ENCODE measurements around the gene B3GNT4. TPM values are rescaled to one million over a fixed set of nuclear protein-coding genes. Genes with fewer than 3 reads are reported as not detected.

The B3GNT4 gene
- total and polyA plus RNA-seq, 2 of the 8 experiments (the other 6 are each of a cell fraction or from before 2014, with no cell fraction given) = 1.1 to 1.4 TPM

- Histone ChIP-seq H3K4me3 (ENCODE audit: extremely low read depth in 1 of 4, insufficient read depth in 2 of 4, low read depth in 3 of 4, low read length in 4 of 4) (no peak overlapping the region), H2BK15ac (ENCODE audit: low read length) (no peak overlapping the region), H2BK5ac (ENCODE audit: low read depth, low read length) (no peak overlapping the region), H3K4me1 (replicated peaks in 1 of 4; ENCODE audit: control insufficient read depth in 3 of 4, insufficient read depth in 4 of 4, low read length in 3 of 4) (no peaks in the 10 kb centered on the region), H3K23me2 (ENCODE audit: low read depth, low read length) (no peaks in the 10 kb centered on the region), H3K36me3 (ENCODE audit: control insufficient read depth in 2 of 4, insufficient read depth in 4 of 4, low read length in 3 of 4) (peaks cover 0 to 11% (median 1%) of the 10 kb centered on the region in 4 experiments; a peak in 4 of 8 replicates), H3K79me2 (ENCODE audit: control insufficient read depth in 1 of 2, insufficient read depth in 2 of 2, low read length in 2 of 2) (no peaks in the 10 kb centered on the region; a peak in 1 of 4 replicates), H4K20me1 (replicated peaks in 1 of 2; ENCODE audit: control insufficient read depth in 1 of 2, insufficient read depth in 2 of 2, low read length in 2 of 2) (peaks cover 0 to 3% of the 10 kb centered on the region in 2 experiments), H2BK120ac (replicated peaks; ENCODE audit: low read depth, low read length) (no peak overlapping the region), H3K23ac (ENCODE audit: insufficient read length) (no peak overlapping the region), H3K56ac (replicated peaks; ENCODE audit: insufficient read length, low read depth, low read length) (no peak overlapping the region), H4K91ac (replicated peaks; ENCODE audit: insufficient read length, low read length) (no peak overlapping the region), H2AK5ac (ENCODE audit: low read depth, low read length) (no peak overlapping the region), H3K4me2 (ENCODE audit: insufficient read depth in 1 of 2, low read depth in 2 of 2, low read length in 2 of 2) (no peak overlapping the region), H2BK12ac (ENCODE audit: low read depth, low read length) (no peak overlapping the region), H2BK20ac (ENCODE audit: low read length) (no peak overlapping the region), H4K8ac (ENCODE audit: extremely low read depth, insufficient read depth, low read length) (no peak overlapping the region), H3K4ac (replicated peaks; ENCODE audit: insufficient read length, low read depth, low read length) (no peak overlapping the region), H3K27ac (ENCODE audit: low read depth, low read length) (no peak overlapping the region), H2AFZ (ENCODE audit: low read length) (no peak overlapping the region), H3K9ac (replicated peaks in 1 of 4; ENCODE audit: extremely low read depth in 1 of 4, low read depth in 3 of 4, low read length in 3 of 4) (no peak overlapping the region), H3K27me3 (replicated peaks in 1 of 4; ENCODE audit: control insufficient read depth in 3 of 4, extremely low read depth in 1 of 4, insufficient read depth in 3 of 4, low read length in 3 of 4) (no peaks in the 10 kb centered on the region), H4K5ac (ENCODE audit: insufficient read length, low read depth, low read length) (no peak overlapping the region), H3K18ac (ENCODE audit: extremely low read depth, low read length) (no peak overlapping the region), H3K14ac (ENCODE audit: insufficient read length) (no peak overlapping the region), H3K9me3 (ENCODE audit: insufficient read depth in 2 of 2, low read depth in 1 of 2, low read length in 1 of 2) (no peaks in the 10 kb centered on the region), H3K79me1 (ENCODE audit: low read depth, low read length) (no peaks in the 10 kb centered on the region)
- DNase-seq (ENCODE audit: low read depth in 1 of 2, low spot score in 2 of 2) (no peak), FAIRE-seq (no peak)
- CTCF ChIA-PET (ENCODE audit: partially characterized antibody) = interaction anchor here (1.4 kb wide), 1 partner anchor 56 kb away, joined by 4 read pairs; no protein-coding TSS in a partner anchor
- 87% methylated on average over 8 of the region's 8 CpGs; no CpG with 5 or more reads in 1 of the 2 experiments for WGBS, 2 experiments (ENCODE audit: extremely low coverage in 1 of 2, insufficient coverage in 1 of 2, insufficient read length in 1 of 2, insufficient replicate concordance in 2 of 2, low coverage in 1 of 2, low lambda C conversion rate in 2 of 2, missing lambda C conversion rate in 1 of 2)
- POLR2A ChIA-PET (ENCODE audit: partially characterized antibody) = interaction anchor here (1.2 to 1.6 kb wide), 4 partner anchors 9 to 24 kb away, joined by 3 to 6 read pairs (median 4); partner anchors contain the start of gene DIABLO
- TF ChIP-seq EP300 (IDR thresholded peaks at IDR 0.05; ENCODE audit: borderline replicate concordance in 1 of 2, low read depth in 2 of 2, low read length in 2 of 2) = no peak
Observed at GRCh38 chr12:122250536-122250935, 47.0 kb downstream of the B3GNT4 start.

Data from H1 (cell line).